Right lobe of liver (tissue), 4 donors: ENCODE results near the gene KLF11.

Experiments used
- POLR2A ChIP-seq: fragments of 450-650 bp; IDR thresholded peaks from one replicate; pipeline ENCODE4 v1.6.1; 2017; ENCODE audit warnings: antibody characterized with exemption, mild to moderate bottlenecking
- TF ChIP-seq, protein P1 (sequence below), 4 donors: fragments of 200-600 bp in 3 of 4; fragments of 450-650 bp in 1 of 4; IDR thresholded peaks; one replicate each; pipeline versions ENCODE4 v1.5.1 to v1.8.0; 2016 to 2022; ENCODE audit warnings: antibody characterized with exemption in 4 of 4, mild to moderate bottlenecking in 2 of 4
- donor health status: DM: no; HTN: no; CAD: no.
- donor health status: DM: no; HTN: no; CAD: no.
- donor health status: DM: no; HTN: yes; CAD: no.

- TF ChIP-seq, protein P1, sequence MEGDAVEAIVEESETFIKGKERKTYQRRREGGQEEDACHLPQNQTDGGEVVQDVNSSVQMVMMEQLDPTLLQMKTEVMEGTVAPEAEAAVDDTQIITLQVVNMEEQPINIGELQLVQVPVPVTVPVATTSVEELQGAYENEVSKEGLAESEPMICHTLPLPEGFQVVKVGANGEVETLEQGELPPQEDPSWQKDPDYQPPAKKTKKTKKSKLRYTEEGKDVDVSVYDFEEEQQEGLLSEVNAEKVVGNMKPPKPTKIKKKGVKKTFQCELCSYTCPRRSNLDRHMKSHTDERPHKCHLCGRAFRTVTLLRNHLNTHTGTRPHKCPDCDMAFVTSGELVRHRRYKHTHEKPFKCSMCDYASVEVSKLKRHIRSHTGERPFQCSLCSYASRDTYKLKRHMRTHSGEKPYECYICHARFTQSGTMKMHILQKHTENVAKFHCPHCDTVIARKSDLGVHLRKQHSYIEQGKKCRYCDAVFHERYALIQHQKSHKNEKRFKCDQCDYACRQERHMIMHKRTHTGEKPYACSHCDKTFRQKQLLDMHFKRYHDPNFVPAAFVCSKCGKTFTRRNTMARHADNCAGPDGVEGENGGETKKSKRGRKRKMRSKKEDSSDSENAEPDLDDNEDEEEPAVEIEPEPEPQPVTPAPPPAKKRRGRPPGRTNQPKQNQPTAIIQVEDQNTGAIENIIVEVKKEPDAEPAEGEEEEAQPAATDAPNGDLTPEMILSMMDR (IDR thresholded peaks at IDR 0.05) = no peak
- TF ChIP-seq POLR2A = no peak
These were observed 4.5 kb downstream of the KLF11 start for GRCh38 chr2:10047616-10048500.
